ENCODE measurements around the gene CAMK2D. TPM values are rescaled to one million over a fixed set of nuclear protein-coding genes. Genes with fewer than 3 reads are reported as not detected.

Gene CAMK2D
- total RNA-seq, 1 donor from 2014 or later, result 147 TPM

DNA sequence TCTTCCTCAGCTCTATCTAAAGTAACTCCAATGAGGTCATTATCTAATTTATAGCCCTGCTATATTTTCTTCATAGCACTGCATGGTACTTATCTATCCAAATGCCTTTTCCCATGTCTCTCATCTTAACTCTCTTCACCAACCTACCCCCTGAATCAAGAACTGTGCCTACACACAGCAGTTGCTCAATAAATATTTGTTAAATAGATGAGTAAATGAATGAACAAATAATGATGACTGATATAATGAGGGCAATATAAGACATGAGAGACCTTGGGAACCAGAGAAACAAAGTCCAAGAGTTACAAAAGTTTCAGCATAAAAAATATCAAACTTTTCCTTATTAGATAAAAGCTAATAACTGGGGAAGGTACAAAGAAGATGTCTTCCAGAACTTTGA lies 19.6 kb downstream of the CAMK2D start:
- Histone ChIP-seq H3K9me3 (ENCODE audit: control insufficient read depth in 3 of 3, low read length in 3 of 3) (no peaks in the 10 kb centered on the region), H3K36me3 (ENCODE audit: control insufficient read depth in 3 of 3, insufficient read depth in 3 of 3, low read length in 3 of 3) (peaks cover 0 to 3% (median 0%) of the 10 kb centered on the region in 3 donors), H3K9ac (ENCODE audit: low read depth in 1 of 3, low read length in 3 of 3) (no peak overlapping the region), H3K27ac (ENCODE audit: low read depth, low read length) (no peak overlapping the region), H3K27me3 (ENCODE audit: control insufficient read depth in 3 of 3, insufficient read depth in 3 of 3, low read length in 3 of 3) (no peaks in the 10 kb centered on the region), H3K4me3 (ENCODE audit: low read length in 3 of 3) (no peak overlapping the region), H3K4me1 (ENCODE audit: control insufficient read depth in 3 of 3, insufficient read depth in 3 of 3, low read length in 3 of 3) (peaks cover 0 to 8% (median 4%) of the 10 kb centered on the region in 3 donors)

DNA sequence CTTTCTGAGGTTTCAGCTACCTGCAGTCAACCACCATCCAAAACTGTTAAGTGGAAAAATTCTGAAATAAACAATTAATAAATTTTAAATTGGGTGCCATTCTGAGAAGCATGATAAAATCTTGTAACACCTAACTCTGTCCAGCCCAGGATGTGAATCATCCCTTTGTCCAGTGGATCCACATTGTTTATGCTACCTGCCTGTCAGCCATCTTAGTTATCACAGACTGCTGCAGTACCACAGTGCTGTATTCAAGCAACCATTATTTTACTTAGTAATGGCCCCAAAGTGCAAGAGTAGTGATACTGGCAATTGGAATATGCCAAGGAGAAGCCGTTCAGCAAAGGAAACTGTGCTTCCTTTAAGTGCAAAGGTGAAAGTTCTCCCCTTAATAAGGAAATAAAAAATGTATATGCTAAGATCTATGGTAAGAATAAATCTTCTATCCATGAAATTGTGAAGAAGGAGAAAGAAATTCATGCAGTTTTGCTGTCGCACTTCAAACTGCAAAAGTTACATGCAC lies 20.6 kb downstream of the CAMK2D start:
- Histone ChIP-seq H3K4me1 (ENCODE audit: control insufficient read depth in 3 of 3, insufficient read depth in 3 of 3, low read length in 3 of 3) (peaks cover 0 to 8% (median 4%) of the 10 kb centered on the region in 3 donors), H3K9ac (ENCODE audit: low read depth in 1 of 3, low read length in 3 of 3) (no peak overlapping the region), H3K27ac (ENCODE audit: low read depth, low read length) (no peak overlapping the region), H3K36me3 (ENCODE audit: control insufficient read depth in 3 of 3, insufficient read depth in 3 of 3, low read length in 3 of 3) (peaks cover 0 to 3% (median 0%) of the 10 kb centered on the region in 3 donors), H3K9me3 (ENCODE audit: control insufficient read depth in 3 of 3, low read length in 3 of 3) (no peaks in the 10 kb centered on the region), H3K27me3 (ENCODE audit: control insufficient read depth in 3 of 3, insufficient read depth in 3 of 3, low read length in 3 of 3) (no peaks in the 10 kb centered on the region), H3K4me3 (ENCODE audit: low read length in 3 of 3) (no peak overlapping the region)

- Histone ChIP-seq H3K27ac (ENCODE audit: low read depth, low read length) (no peak overlapping the region), H3K27me3 (ENCODE audit: control insufficient read depth in 3 of 3, insufficient read depth in 3 of 3, low read length in 3 of 3) (no peaks in the 10 kb centered on the region), H3K9ac (ENCODE audit: low read depth in 1 of 3, low read length in 3 of 3) (no peak overlapping the region), H3K4me3 (ENCODE audit: low read length in 3 of 3) (no peak overlapping the region), H3K9me3 (ENCODE audit: control insufficient read depth in 3 of 3, low read length in 3 of 3) (no peaks in the 10 kb centered on the region), H3K4me1 (ENCODE audit: control insufficient read depth in 3 of 3, insufficient read depth in 3 of 3, low read length in 3 of 3) (peaks cover 0 to 8% (median 4%) of the 10 kb centered on the region in 3 donors), H3K36me3 (ENCODE audit: control insufficient read depth in 3 of 3, insufficient read depth in 3 of 3, low read length in 3 of 3) (peaks cover 0 to 3% (median 0%) of the 10 kb centered on the region in 3 donors)
These were observed 22.3 kb downstream of the CAMK2D start for GRCh38 chr4:113739197-113739596.

DNA sequence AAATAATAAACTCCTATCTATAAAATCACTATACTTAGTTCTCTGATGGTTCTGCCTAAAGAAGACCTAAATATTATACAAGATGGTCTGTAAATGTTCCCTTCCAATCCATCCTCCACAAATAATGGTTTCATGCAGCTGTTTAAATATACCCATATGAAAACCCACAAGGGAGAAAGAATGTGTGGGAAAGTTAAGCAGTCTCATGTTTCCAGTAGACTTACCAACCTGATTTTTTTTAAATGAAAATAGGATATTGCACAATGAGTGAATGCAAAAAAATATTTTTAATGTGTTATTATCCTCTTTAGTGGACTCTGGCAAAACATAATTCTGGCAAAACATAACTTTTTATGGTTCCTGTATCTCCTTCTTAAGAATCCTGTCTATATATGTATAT lies 23.3 kb downstream of the CAMK2D start:
- Histone ChIP-seq H3K36me3 (ENCODE audit: control insufficient read depth in 3 of 3, insufficient read depth in 3 of 3, low read length in 3 of 3) (peaks cover 0 to 3% (median 0%) of the 10 kb centered on the region in 3 donors), H3K4me1 (ENCODE audit: control insufficient read depth in 3 of 3, insufficient read depth in 3 of 3, low read length in 3 of 3) (peaks cover 0 to 9% (median 5%) of the 10 kb centered on the region in 3 donors), H3K27me3 (ENCODE audit: control insufficient read depth in 3 of 3, insufficient read depth in 3 of 3, low read length in 3 of 3) (no peaks in the 10 kb centered on the region), H3K4me3 (ENCODE audit: low read length in 3 of 3) (no peak overlapping the region), H3K9ac (ENCODE audit: low read depth in 1 of 3, low read length in 3 of 3) (no peak overlapping the region), H3K9me3 (ENCODE audit: control insufficient read depth in 3 of 3, low read length in 3 of 3) (no peaks in the 10 kb centered on the region), H3K27ac (ENCODE audit: low read depth, low read length) (no peak overlapping the region)

DNA sequence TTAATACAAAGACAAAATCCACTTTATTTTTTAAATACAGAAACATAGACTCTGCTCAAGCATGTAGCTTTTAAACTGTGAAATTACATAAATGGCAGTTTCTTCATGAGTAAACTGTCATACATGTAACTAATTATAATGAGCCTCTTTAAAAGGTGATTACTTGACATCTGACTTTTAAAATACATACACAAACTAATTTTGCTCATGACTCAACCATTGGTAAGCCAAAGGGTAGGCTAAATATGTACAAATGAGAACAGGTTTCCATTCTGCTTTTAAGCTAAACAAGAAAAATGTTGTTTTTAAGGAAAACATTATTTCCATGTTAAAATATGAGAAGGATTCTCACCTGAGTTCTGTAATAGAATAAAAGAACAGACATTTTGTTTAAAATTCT lies 27.9 kb downstream of the CAMK2D start:
- H3K9ac ChIP-seq (ENCODE audit: low read depth in 1 of 3, low read length in 3 of 3), result no peak overlapping the region
- no peaks in the 10 kb centered on the region for H3K9me3 ChIP-seq (ENCODE audit: control insufficient read depth in 3 of 3, low read length in 3 of 3)
- H3K4me3 ChIP-seq (ENCODE audit: low read length in 3 of 3), result no peak overlapping the region
- H3K4me1 ChIP-seq (ENCODE audit: control insufficient read depth in 3 of 3, insufficient read depth in 3 of 3, low read length in 3 of 3), result peaks cover 4 to 5% (median 4%) of the 10 kb centered on the region in 3 donors
- no peaks in the 10 kb centered on the region for H3K36me3 ChIP-seq (ENCODE audit: control insufficient read depth in 3 of 3, insufficient read depth in 3 of 3, low read length in 3 of 3)
- no peaks in the 10 kb centered on the region for H3K27me3 ChIP-seq (ENCODE audit: control insufficient read depth in 3 of 3, insufficient read depth in 3 of 3, low read length in 3 of 3)
- H3K27ac ChIP-seq (ENCODE audit: low read depth, low read length), result no peak overlapping the region

GRCh38 chr4:113732967-113733527 lies 28.5 kb downstream of the CAMK2D start:
- no peak overlapping the region for H3K9ac ChIP-seq (ENCODE audit: low read depth in 1 of 3, low read length in 3 of 3)
- no peaks in the 10 kb centered on the region for H3K27me3 ChIP-seq (ENCODE audit: control insufficient read depth in 3 of 3, insufficient read depth in 3 of 3, low read length in 3 of 3)
- no peaks in the 10 kb centered on the region for H3K9me3 ChIP-seq (ENCODE audit: control insufficient read depth in 3 of 3, low read length in 3 of 3)
- H3K4me3 ChIP-seq (ENCODE audit: low read length in 3 of 3), result no peak overlapping the region
- no peaks in the 10 kb centered on the region for H3K36me3 ChIP-seq (ENCODE audit: control insufficient read depth in 3 of 3, insufficient read depth in 3 of 3, low read length in 3 of 3)
- H3K4me1 ChIP-seq (ENCODE audit: control insufficient read depth in 3 of 3, insufficient read depth in 3 of 3, low read length in 3 of 3), result peaks cover under 1 to 5% (median 4%) of the 10 kb centered on the region in 3 donors
- H3K27ac ChIP-seq (ENCODE audit: low read depth, low read length), result no peak overlapping the region

DNA sequence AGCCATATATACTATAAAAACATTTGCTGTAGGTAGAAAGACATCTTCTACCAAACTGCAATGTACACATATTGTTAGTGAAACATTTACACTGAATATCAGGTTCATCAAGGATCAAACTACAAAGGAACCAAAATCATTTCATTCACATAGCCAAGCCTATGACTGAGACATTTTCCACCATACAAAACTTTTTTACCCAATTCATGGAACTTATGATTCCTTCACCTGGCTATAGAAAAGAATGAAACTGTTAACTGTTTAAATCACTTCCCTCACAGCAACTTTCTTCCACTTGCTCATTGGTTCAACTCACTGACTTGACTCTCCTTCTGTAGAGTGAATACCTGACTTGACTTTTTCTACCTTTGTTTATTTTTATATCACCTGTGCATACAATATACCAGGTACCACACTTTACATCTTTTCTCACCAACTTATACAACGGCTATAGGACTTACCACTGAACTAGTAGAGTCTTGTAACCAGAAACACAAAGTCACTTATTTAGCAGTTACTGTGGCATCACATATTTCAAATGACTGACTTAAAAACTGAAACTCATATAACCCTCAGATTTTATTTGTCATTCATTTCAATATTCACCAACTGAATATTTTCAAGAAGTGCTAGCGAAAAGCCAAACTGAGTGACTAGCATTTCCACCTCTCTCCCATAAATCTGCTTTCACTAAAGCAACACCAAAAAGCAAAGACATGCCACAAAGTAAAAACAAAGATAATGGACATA lies 30.9 kb downstream of the CAMK2D start:
- Histone ChIP-seq H3K9ac (ENCODE audit: low read depth in 1 of 3, low read length in 3 of 3) (no peak overlapping the region), H3K36me3 (ENCODE audit: control insufficient read depth in 3 of 3, insufficient read depth in 3 of 3, low read length in 3 of 3) (no peaks in the 10 kb centered on the region), H3K4me1 (ENCODE audit: control insufficient read depth in 3 of 3, insufficient read depth in 3 of 3, low read length in 3 of 3) (peaks cover 4 to 5% (median 5%) of the 10 kb centered on the region in 3 donors), H3K27ac (ENCODE audit: low read depth, low read length) (no peak overlapping the region), H3K9me3 (ENCODE audit: control insufficient read depth in 3 of 3, low read length in 3 of 3) (no peaks in the 10 kb centered on the region), H3K27me3 (ENCODE audit: control insufficient read depth in 3 of 3, insufficient read depth in 3 of 3, low read length in 3 of 3) (no peaks in the 10 kb centered on the region), H3K4me3 (ENCODE audit: low read length in 3 of 3) (no peak overlapping the region)

DNA sequence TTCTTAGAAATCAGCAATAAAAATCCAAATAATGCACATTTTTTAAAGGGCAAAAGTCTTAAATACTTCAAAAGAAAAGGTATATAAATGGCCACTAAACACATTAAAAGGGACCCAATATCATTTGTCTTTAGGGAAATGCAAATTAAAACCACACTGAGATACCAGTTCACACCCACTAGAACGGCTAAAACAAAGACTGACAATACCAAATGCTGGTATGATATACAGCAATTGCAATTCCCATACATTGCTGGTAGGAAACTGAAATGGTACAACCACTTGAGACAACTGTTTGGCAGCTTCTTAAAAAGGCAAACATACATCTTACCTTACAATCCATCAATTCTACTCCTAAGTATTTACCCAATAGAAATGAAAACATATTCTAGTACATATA lies 33.7 kb downstream of the CAMK2D start:
- H3K27me3 ChIP-seq (ENCODE audit: control insufficient read depth in 3 of 3, insufficient read depth in 3 of 3, low read length in 3 of 3), result no peaks in the 10 kb centered on the region
- peaks cover 0 to 8% (median 4%) of the 10 kb centered on the region in 3 donors for H3K4me1 ChIP-seq (ENCODE audit: control insufficient read depth in 3 of 3, insufficient read depth in 3 of 3, low read length in 3 of 3)
- no peaks in the 10 kb centered on the region for H3K36me3 ChIP-seq (ENCODE audit: control insufficient read depth in 3 of 3, insufficient read depth in 3 of 3, low read length in 3 of 3)
- no peaks in the 10 kb centered on the region for H3K9me3 ChIP-seq (ENCODE audit: control insufficient read depth in 3 of 3, low read length in 3 of 3)
- no peak overlapping the region for H3K27ac ChIP-seq (ENCODE audit: low read depth, low read length)
- no peak overlapping the region for H3K9ac ChIP-seq (ENCODE audit: low read depth in 1 of 3, low read length in 3 of 3)
- no peak overlapping the region for H3K4me3 ChIP-seq (ENCODE audit: low read length in 3 of 3)

DNA sequence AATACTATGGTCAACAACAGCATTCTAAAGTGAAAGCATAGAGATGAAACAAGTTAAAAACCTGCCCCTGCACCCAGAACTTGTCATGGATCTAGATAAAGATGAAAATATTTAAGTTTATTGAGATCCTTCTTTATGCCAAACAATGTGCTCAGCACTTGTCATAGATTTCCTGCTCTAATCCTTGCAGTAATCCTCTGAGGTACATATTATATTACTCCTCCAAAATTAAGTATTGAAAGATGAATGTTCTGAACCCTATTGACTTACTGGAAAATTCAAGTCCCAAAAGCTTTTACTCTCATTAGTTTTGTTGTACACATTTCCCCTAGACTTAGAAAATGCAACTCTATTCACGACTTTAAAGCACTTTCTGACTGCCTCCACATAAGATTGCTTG lies 35.6 kb downstream of the CAMK2D start:
- H3K27ac ChIP-seq (ENCODE audit: low read depth, low read length), result no peak overlapping the region
- H3K4me1 ChIP-seq (ENCODE audit: control insufficient read depth in 3 of 3, insufficient read depth in 3 of 3, low read length in 3 of 3), result peaks cover 0 to 8% (median 4%) of the 10 kb centered on the region in 3 donors
- H3K9me3 ChIP-seq (ENCODE audit: control insufficient read depth in 3 of 3, low read length in 3 of 3), result no peaks in the 10 kb centered on the region
- no peak overlapping the region for H3K4me3 ChIP-seq (ENCODE audit: low read length in 3 of 3)
- H3K27me3 ChIP-seq (ENCODE audit: control insufficient read depth in 3 of 3, insufficient read depth in 3 of 3, low read length in 3 of 3), result no peaks in the 10 kb centered on the region
- no peak overlapping the region for H3K9ac ChIP-seq (ENCODE audit: low read depth in 1 of 3, low read length in 3 of 3)
- no peaks in the 10 kb centered on the region for H3K36me3 ChIP-seq (ENCODE audit: control insufficient read depth in 3 of 3, insufficient read depth in 3 of 3, low read length in 3 of 3)

DNA sequence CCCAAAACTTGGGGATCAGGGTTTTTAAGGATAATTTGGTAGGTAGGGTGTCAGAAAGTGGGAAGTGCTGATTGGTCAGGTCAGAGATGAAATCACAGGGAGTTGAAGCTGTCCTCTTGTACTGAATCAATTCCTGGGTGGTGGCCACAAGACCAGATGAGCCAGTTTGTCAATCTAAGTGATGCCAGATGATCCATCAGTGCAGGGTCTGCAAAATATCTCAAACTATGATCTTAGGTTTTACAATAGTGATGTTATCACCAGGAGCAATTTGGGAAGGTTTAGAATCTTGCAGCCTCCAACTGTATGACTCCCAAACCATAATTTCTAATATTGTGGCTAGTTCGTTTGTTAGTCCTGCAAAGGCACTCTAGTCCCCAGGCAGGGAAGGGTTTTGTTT lies 43.3 kb downstream of the CAMK2D start:
- H3K4me3 ChIP-seq (ENCODE audit: low read length in 3 of 3), result no peak overlapping the region
- no peak overlapping the region for H3K27ac ChIP-seq (ENCODE audit: low read depth, low read length)
- H3K9ac ChIP-seq (ENCODE audit: low read depth in 1 of 3, low read length in 3 of 3), result no peak overlapping the region
- no peaks in the 10 kb centered on the region for H3K9me3 ChIP-seq (ENCODE audit: control insufficient read depth in 3 of 3, low read length in 3 of 3)
- no peaks in the 10 kb centered on the region for H3K27me3 ChIP-seq (ENCODE audit: control insufficient read depth in 3 of 3, insufficient read depth in 3 of 3, low read length in 3 of 3)
- no peaks in the 10 kb centered on the region for H3K36me3 ChIP-seq (ENCODE audit: control insufficient read depth in 3 of 3, insufficient read depth in 3 of 3, low read length in 3 of 3)
- H3K4me1 ChIP-seq (ENCODE audit: control insufficient read depth in 3 of 3, insufficient read depth in 3 of 3, low read length in 3 of 3), result no peaks in the 10 kb centered on the region
